SJSA1 (cell line): ENCODE measurements around the gene USP2. TPM values are rescaled to one million over a fixed set of nuclear protein-coding genes. Genes with fewer than 3 reads are reported as not detected.

ENCODE experiments used
- DNase-seq, 2 experiments: peaks; one replicate each; pipeline ENCODE4 v3.0.0-alpha.2; 2015 to 2020; ENCODE audit warnings: low spot score in 2 of 2, low read depth in 1 of 2
- H3K27ac ChIP-seq: fragments of 250-450 bp; sonication (Bioruptor Pico); 2 replicates; pipeline ENCODE4 v1.5.1; 2020; ENCODE audit warnings: mild to moderate bottlenecking, moderate library complexity
- H3K27me3 ChIP-seq: fragments of 250-450 bp; sonication (Bioruptor Pico); replicated peaks from 2 replicates; pipeline ENCODE4 v1.5.1; 2020; ENCODE audit warnings: mild to moderate bottlenecking, moderate library complexity
- H3K36me3 ChIP-seq: fragments of 250-450 bp; sonication (Bioruptor Pico); 2 replicates; pipeline ENCODE4 v1.5.1; 2020; ENCODE audit warnings: mild to moderate bottlenecking
- H3K4me1 ChIP-seq: fragments of 250-450 bp; sonication (Bioruptor Pico); replicated peaks from 2 replicates; pipeline ENCODE4 v1.6.1; 2021; ENCODE audit warnings: mild to moderate bottlenecking
- H3K4me3 ChIP-seq: fragments of 250-450 bp; sonication (Bioruptor Pico); 2 replicates; pipeline ENCODE4 v1.5.1; 2020; ENCODE audit warnings: mild to moderate bottlenecking
- H3K9me3 ChIP-seq: fragments of 250-450 bp; sonication (Bioruptor Pico); replicated peaks from 2 replicates; pipeline ENCODE4 v1.5.1; 2020; ENCODE audit warnings: mild to moderate bottlenecking
- total RNA-seq: library from RNA; depleted of rRNA; stranded (reverse); fragments of >200 nt; shearing (Covaris generic); gene quantifications from 2 replicates; pipeline ENCODE4 v1.2.3, GENCODE V29; 2014

Gene USP2
- total RNA-seq, 1 experiment from 2014 or later = 0.21 TPM

DNA sequence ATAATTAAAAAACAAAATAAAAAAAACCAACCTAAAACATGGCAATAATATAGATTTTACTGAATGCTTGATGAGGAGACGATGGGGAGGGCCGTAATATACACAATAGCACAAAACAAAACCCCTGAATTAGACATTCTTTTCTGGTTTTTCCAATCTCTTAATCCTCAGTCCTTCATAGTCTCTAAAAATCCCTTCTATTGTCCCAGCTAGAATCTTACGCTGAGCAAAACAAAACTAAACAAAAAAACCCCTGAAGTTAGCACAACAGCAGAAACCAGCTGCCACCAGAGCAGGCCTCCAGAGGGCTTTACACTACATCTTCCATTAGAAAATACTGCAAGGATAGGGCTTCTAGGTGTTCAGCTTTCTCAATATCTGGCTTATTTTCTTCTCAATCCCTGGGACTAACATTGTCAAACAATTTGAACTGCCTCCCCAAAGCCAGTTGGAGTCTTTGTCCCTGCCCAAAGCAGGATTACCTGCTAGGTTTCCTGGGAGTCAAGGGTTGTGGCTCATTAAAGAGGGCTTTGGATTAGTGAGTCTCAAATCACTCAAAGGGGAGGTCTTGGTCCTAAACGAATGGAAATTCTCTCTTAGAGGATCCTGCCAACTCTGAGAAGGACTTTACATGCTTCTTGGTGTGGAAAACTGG is 49.3 kb downstream of the USP2 start:
- Histone ChIP-seq H3K36me3 (peaks cover 22% of the 10 kb centered on the region), H3K4me1 (peaks cover 25% of the 10 kb centered on the region), H3K4me3 (no peak overlapping the region), H3K27ac (no peak overlapping the region), H3K9me3 (no peaks in the 10 kb centered on the region), H3K27me3 (no peaks in the 10 kb centered on the region)
- DNase-seq = no peak

DNA sequence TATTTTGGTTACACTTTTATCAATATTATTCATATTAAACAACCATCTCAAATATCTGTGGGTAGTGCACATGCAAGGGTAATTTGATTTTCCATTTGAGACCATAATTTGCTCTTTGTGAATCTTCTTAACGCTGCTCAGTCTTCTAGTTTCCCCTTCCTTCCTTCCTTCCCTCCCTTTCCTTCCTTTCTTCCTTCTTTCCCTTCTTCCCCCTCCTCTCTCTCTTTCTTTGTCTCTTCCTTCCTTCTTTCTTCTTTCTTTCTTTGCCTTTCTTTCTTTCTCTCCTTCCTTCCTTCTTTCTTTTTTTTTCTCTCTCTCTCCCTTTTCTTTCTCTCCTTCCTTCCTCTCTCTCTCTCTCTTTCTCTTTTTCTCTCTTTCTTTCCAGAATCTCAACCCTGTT is 51.3 kb downstream of the USP2 start:
- no peaks in the 10 kb centered on the region for H3K9me3 ChIP-seq
- peaks cover 5% of the 10 kb centered on the region for H3K4me1 ChIP-seq
- no peak overlapping the region for H3K27ac ChIP-seq
- H3K36me3 ChIP-seq = 0 out of 2 replicates have a peak, but pooled peaks cover 2% of the 10 kb centered on the region
- no peak for DNase-seq
- no peak overlapping the region for H3K4me3 ChIP-seq
- H3K27me3 ChIP-seq = no peaks in the 10 kb centered on the region

DNA sequence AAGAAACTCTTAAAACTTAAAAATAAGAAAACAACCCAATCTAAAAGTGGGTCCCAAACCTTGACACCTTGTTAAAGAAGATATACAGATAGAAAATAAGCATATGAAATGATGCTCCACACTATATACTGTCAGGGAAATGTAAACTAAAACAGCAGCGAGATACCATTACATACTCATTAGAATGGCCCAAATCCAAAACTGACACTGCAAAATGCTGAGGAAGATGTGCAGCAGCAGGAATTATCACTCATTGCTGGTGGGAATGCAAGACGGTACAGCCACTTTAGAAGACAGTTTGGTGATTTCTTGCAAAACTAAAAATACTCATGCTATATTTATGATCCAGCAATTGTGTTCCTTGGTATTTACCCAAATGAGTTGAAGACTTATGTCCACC is 52.2 kb downstream of the USP2 start:
- no peak for DNase-seq
- Histone ChIP-seq H3K36me3 (no peaks in the 10 kb centered on the region), H3K4me3 (no peak overlapping the region), H3K4me1 (no peaks in the 10 kb centered on the region), H3K27me3 (no peaks in the 10 kb centered on the region), H3K9me3 (no peaks in the 10 kb centered on the region), H3K27ac (no peak overlapping the region)

DNA sequence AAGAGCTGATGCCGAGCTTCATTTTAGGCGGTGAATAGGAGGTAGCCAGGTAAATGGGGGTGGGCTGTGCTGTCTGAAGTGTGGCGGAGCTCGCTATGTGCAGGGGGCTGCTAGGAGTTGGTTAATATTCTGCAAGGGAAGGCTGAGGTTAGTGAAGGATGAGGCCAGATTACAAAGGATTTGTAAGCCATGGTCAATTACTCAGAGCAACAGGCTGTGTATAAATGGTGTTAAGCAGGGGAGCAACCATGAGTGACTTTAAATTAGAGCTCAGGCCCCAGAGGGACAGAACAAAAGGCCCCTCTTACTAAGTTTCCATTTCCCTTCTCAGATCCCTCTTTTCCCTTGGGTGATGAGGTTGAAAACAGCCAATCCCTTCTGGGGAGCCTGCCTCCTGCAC is 57.3 kb downstream of the USP2 start:
- Histone ChIP-seq H3K36me3 (no peaks in the 10 kb centered on the region), H3K9me3 (no peaks in the 10 kb centered on the region), H3K27me3 (no peaks in the 10 kb centered on the region), H3K27ac (no peak overlapping the region), H3K4me1 (peaks cover 19% of the 10 kb centered on the region), H3K4me3 (no peak overlapping the region)
- DNase-seq = no peak

DNA sequence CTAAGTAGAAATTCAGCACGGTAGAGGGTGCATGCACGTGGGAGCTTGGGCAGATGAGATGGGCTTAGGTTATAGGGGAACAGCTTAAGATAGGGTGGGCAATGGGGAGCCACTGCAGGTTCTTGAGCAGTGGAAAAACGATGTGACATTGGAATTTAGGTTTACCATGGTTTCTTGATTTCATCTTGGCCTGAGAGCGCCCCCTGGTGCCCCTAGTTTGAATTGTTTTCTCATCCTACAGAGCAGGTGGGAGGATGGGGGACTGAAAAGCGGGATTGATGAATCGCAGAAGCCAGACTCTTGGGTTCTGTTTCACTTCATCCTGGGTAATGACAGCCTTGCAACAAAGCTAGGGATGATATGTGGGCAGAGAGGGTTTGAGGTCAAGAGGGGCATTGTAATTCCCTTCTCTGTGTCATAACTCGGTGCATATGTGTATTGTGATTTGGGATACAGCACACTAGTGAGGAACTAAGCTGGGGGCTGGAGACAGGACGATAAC is 57.9 kb downstream of the USP2 start:
- Histone ChIP-seq H3K4me1 (peaks cover 25% of the 10 kb centered on the region), H3K27ac (no peak overlapping the region), H3K4me3 (no peak overlapping the region), H3K9me3 (no peaks in the 10 kb centered on the region), H3K36me3 (no peaks in the 10 kb centered on the region), H3K27me3 (no peaks in the 10 kb centered on the region)
- peak; percentile 27 to 66 for DNase-seq

DNA sequence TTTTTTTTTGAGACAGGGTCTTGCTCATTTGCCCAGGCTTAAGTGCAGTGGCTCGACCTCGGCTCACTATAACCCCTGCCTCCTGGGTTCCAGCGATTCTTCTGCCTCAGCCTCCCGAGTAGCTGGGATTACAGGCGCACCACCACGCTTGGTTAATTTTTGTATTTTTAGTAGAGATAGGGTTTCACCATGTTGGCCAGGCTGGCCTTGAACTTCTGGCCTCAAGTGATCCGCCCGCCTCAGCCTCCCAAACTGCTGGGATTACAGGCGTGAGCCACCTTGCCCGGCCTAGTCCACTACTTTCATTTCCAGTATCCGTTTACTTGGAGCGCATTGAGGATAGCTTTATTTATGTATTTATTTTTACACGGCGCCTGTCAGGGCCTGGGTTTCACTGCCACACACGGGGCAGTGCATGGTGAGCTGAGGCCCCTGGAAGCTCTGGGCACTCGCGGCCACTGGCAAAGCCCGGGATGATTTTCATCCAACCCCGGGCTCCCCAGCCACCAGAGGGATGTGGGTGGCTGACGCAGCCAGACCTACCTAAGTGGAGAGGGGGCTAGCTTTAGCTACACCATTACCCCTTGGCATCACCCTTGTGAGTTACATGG is 58.5 kb downstream of the USP2 start:
- H3K36me3 ChIP-seq = no peaks in the 10 kb centered on the region
- no peak overlapping the region for H3K27ac ChIP-seq
- no peak for DNase-seq
- H3K4me1 ChIP-seq = peaks cover 31% of the 10 kb centered on the region
- H3K9me3 ChIP-seq = no peaks in the 10 kb centered on the region
- H3K4me3 ChIP-seq = no peak overlapping the region
- H3K27me3 ChIP-seq = no peaks in the 10 kb centered on the region

DNA sequence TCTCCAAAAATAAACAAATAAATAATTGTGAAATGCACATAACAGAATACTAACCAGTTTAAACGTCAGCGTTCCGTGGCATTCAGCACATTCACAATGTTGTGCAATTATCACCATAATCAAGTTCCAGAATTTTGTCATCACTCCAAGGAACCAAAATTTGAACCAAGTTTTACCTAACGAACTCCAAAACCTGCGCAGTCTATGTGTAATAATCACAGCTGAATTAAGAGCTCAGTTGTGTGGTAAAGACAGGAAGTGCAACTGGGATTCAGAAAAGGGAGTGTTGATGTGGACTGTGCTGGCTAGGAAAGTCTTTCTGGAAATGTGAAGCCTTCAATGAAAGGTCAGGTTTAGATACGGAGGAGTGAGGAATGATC is 59.1 kb downstream of the USP2 start:
- Histone ChIP-seq H3K36me3 (no peaks in the 10 kb centered on the region), H3K4me3 (no peak overlapping the region), H3K27ac (no peak overlapping the region), H3K27me3 (no peaks in the 10 kb centered on the region), H3K4me1 (peaks cover 36% of the 10 kb centered on the region), H3K9me3 (no peaks in the 10 kb centered on the region)
- no peak for DNase-seq

DNA sequence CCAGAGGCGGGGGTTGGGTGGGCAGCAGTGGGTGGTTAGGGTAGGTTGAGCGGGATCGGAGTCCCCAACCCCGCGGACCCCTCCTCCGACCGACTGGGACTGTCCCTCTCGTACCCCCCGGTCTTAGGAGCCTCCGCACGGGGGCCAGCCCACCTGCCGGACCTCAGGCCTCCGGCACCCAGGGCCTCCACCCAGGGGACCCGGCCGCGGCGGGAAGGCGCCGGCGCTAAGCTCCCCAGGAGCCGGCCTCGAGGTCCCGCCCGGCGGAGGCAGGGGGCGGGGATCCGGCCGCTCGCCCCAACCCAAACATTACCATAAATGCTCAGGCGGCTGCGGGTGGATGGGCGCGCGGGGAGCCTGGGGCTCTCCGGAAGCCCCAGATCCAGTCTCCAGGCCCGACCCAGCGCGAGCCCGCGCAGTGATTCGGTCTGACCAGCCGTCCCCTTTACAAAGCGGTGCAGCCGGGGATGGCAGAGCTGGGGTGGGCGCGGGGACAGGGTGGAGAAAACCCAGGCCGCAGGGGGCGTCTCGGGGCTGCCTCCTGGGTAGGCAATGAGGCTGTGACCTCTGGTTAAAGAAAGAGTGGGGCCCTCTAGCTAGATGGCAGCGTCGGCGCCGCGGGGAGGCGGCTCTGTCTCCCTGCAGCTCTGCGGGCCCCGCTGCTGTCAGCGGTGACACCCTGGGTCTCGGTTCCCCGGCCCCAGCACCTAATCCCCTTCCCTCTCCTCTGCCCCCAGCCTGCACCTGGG is 60.5 kb downstream of the USP2 start:
- Histone ChIP-seq H3K4me1 (peaks cover 41% of the 10 kb centered on the region), H3K9me3 (no peaks in the 10 kb centered on the region), H3K27me3 (no peaks in the 10 kb centered on the region), H3K4me3 (peak overlapping the region; percentile 25), H3K36me3 (no peaks in the 10 kb centered on the region), H3K27ac (0 out of 2 replicates have a peak overlapping the region, but pooled peaks have one; percentile 37)
- peak in 1 of 2 experiments; percentile 24 for DNase-seq

DNA sequence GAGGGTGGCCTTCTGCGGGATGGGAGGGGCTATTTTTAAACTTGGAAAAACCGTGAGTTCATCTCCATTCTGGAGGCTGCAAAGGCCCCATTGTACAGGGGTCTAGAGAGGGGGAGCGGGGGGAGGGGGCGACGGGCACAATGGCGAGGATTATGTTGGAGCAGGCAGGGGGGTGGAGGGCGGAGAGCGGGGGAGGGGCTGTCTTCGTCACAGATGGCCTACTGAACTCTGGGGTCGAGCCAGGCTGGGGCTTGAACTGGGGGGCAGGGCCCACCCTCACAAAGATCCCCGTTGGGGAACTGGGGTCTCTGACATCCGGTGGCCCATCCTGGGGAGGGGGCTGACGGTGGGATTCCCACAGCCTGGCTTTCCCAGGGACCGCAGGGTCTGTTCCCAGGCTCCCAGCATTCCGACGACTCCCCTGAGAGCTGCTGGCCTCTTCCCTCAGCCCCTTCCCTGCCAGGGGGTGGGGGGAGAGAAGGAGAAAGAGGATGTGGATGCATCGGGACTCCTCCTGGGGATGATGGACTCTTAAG is 61.2 kb downstream of the USP2 start:
- H3K4me1 ChIP-seq = peaks cover 47% of the 10 kb centered on the region
- peak overlapping the region; percentile 25; the same call in 1 of the 2 replicates for H3K4me3 ChIP-seq
- H3K27me3 ChIP-seq = no peaks in the 10 kb centered on the region
- no peaks in the 10 kb centered on the region for H3K9me3 ChIP-seq
- 0 out of 2 replicates have a peak overlapping the region, but pooled peaks have one; percentile 37 for H3K27ac ChIP-seq
- no peak for DNase-seq
- H3K36me3 ChIP-seq = no peaks in the 10 kb centered on the region

DNA sequence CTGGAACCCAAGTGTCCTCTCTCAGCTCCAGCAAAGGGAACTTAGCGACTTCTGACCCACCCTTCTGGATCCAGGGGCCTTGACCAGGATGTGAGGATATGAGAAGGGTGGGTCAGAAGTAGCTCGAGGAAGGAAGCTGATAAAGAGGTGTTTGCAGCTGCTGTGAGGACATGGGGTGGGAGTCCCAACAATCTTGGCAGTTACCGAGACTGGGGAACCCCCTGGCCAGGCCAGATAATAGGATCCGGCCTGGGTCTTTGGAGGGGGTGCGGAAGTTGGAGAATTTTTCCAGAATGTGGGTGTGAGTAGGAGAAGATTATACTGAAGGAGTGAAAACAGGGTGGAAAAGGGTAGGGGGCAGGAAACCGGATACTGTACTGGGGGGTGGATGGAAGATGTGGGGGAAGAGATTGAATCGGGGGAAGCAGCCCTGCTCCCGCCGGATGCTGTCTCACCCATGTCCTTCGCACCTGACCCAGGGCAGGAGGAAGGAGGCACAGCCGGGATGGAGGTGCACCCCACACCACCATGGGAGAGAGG is 61.7 kb downstream of the USP2 start:
- H3K9me3 ChIP-seq = no peaks in the 10 kb centered on the region
- no peaks in the 10 kb centered on the region for H3K27me3 ChIP-seq
- H3K4me3 ChIP-seq = no peak overlapping the region
- H3K27ac ChIP-seq = no peak overlapping the region
- H3K36me3 ChIP-seq = peaks cover 2% of the 10 kb centered on the region; the same call in 1 of the 2 replicates
- DNase-seq = no peak
- peaks cover 52% of the 10 kb centered on the region for H3K4me1 ChIP-seq

DNA sequence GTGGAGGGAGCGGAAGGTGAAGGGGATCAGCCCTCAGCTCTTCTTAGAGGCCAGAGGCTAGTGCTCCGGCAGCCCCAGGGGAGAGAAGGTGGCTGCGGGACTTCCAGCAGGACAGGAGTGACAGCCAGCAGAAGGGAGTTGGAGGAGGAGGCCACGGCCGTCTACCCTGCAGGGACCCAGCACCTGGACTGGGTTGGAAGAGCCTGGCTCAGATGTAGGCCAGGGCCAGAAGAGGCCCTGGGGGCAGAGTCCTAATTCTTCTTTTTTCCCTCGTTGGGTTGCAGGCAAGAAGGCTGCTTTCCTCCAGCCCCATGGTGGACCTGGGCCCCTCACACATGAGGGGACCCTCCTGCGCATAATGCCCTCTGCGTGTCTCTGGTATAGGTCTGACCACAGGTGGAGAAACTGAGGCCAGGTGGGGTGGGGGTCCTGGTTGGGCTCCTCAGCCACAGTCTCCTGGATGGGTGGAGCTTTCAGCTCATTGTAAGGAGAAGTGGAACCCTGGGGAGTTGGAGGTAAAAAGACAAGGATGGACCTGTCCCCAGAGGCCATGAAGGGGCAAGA is 62.3 kb downstream of the USP2 start:
- Histone ChIP-seq H3K4me3 (no peak overlapping the region), H3K9me3 (no peaks in the 10 kb centered on the region), H3K36me3 (peaks cover 5% of the 10 kb centered on the region; the same call in 1 of the 2 replicates), H3K27ac (no peak overlapping the region), H3K4me1 (peaks cover 53% of the 10 kb centered on the region), H3K27me3 (no peaks in the 10 kb centered on the region)
- DNase-seq = no peak

DNA sequence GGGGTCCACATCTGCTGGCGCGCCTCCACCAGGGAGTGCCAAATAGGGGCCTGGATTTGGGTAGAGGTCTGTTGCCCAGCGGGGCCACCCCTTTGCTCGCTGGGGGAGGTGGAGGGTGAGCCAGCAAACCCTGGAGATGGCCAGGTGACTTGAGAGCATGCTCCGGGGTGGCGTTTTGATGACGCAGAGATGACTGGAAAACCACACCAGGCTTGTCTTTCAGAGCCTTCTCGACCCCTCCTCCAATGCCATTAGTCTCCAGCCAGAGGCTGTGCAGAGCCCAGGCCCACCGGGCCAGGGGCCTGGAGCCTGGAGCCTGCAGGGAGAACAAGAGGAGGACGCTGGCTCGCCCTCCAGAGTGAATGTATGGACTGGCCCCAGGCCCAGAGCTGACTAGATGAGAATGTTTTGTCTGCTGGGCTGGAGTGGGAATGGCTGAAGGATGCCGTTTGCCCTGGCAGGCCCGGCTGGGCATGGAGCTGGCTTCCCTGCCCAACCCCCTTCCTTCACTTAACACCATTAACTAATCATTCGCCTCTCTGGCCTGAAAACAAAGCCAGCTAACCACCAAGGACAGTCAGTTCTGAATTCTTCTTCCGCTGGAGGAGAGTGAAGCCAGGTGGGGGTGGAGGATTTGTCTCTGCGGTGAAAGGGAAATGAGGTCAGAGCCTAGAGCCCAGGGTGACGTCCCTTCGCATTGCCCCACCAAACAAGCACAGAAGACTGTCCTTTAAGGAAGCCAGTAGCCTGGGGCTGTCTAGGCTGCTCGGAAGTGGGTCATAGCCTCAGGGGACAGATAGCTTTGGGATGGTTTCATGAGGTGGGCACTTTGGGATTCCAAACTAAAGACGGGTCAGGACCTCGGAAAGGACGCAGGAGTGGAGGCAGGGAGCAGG is 63.0 kb downstream of the USP2 start:
- DNase-seq = peak in 1 of 2 experiments; percentile 8
- H3K4me3 ChIP-seq = no peak overlapping the region
- H3K36me3 ChIP-seq = peaks cover 5% of the 10 kb centered on the region; the same call in 1 of the 2 replicates
- H3K4me1 ChIP-seq = peaks cover 53% of the 10 kb centered on the region
- H3K9me3 ChIP-seq = no peaks in the 10 kb centered on the region
- H3K27ac ChIP-seq = no peak overlapping the region
- H3K27me3 ChIP-seq = no peaks in the 10 kb centered on the region
